ENCODE results near the gene INSR. TPM values are rescaled to one million over a fixed set of nuclear protein-coding genes. Genes with fewer than 3 reads are reported as not detected.

INSR gene
- total and polyA plus RNA-seq, 2 of the 8 experiments (the other 6 are each of a cell fraction or from before 2014, with no cell fraction given): 13.1 to 48.7 TPM

DNA sequence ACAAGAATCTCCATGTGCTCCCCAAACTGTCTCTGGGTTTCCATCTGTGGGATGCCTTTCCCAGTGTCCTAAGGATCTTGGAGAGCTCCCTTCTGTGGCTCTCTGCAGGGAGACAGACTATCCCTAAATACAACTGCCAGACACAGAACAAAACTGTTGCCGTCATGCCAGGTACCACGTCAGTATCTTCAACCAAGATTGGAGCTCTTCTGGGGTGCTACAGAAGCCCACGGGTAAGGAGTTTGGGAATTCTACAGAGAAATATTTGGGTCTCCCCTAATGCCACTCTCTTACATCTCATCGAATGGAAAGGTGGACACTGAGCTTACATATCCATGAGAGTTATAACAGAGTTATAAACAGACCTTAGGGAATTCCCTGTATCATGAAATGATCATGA is 230.9 kb downstream of the INSR start:
- Histone ChIP-seq H3K4me1 (replicated peaks in 1 of 4; ENCODE audit: control insufficient read depth in 3 of 4, insufficient read depth in 4 of 4, low read length in 3 of 4) (no peaks in the 10 kb centered on the region), H4K8ac (ENCODE audit: extremely low read depth, insufficient read depth, low read length) (no peak overlapping the region), H3K23ac (ENCODE audit: insufficient read length) (no peak overlapping the region), H3K27me3 (replicated peaks in 1 of 4; ENCODE audit: control insufficient read depth in 3 of 4, extremely low read depth in 1 of 4, insufficient read depth in 3 of 4, low read length in 3 of 4) (no peaks in the 10 kb centered on the region), H2BK120ac (replicated peaks; ENCODE audit: low read depth, low read length) (no peak overlapping the region), H3K9ac (replicated peaks in 1 of 4; ENCODE audit: extremely low read depth in 1 of 4, low read depth in 3 of 4, low read length in 3 of 4) (no peak overlapping the region), H3K56ac (replicated peaks; ENCODE audit: insufficient read length, low read depth, low read length) (no peak overlapping the region), H3K36me3 (ENCODE audit: control insufficient read depth in 2 of 4, insufficient read depth in 4 of 4, low read length in 3 of 4) (no peaks in the 10 kb centered on the region), H3K18ac (ENCODE audit: extremely low read depth, low read length) (no peak overlapping the region), H4K5ac (ENCODE audit: insufficient read length, low read depth, low read length) (no peak overlapping the region), H4K91ac (replicated peaks; ENCODE audit: insufficient read length, low read length) (no peak overlapping the region), H3K27ac (ENCODE audit: low read depth, low read length) (no peak overlapping the region), H3K4me2 (ENCODE audit: insufficient read depth in 1 of 2, low read depth in 2 of 2, low read length in 2 of 2) (no peak overlapping the region), H2AK5ac (ENCODE audit: low read depth, low read length) (no peak overlapping the region), H2BK15ac (ENCODE audit: low read length) (no peak overlapping the region), H3K23me2 (ENCODE audit: low read depth, low read length) (no peaks in the 10 kb centered on the region), H3K79me2 (ENCODE audit: control insufficient read depth in 1 of 2, insufficient read depth in 2 of 2, low read length in 2 of 2) (no peaks in the 10 kb centered on the region), H3K4ac (replicated peaks; ENCODE audit: insufficient read length, low read depth, low read length) (no peak overlapping the region), H3K79me1 (ENCODE audit: low read depth, low read length) (no peaks in the 10 kb centered on the region), H4K20me1 (replicated peaks in 1 of 2; ENCODE audit: control insufficient read depth in 1 of 2, insufficient read depth in 2 of 2, low read length in 2 of 2) (no peaks in the 10 kb centered on the region), H2BK20ac (ENCODE audit: low read length) (no peak overlapping the region), H2AFZ (ENCODE audit: low read length) (no peak overlapping the region), H3K14ac (ENCODE audit: insufficient read length) (no peak overlapping the region), H3K9me3 (ENCODE audit: insufficient read depth in 2 of 2, low read depth in 1 of 2, low read length in 1 of 2) (peaks cover 6 to 18% of the 10 kb centered on the region in 2 experiments; a peak in 2 of 4 replicates), H3K4me3 (ENCODE audit: extremely low read depth in 1 of 4, insufficient read depth in 2 of 4, low read depth in 3 of 4, low read length in 4 of 4) (no peak overlapping the region), H2BK12ac (ENCODE audit: low read depth, low read length) (no peak overlapping the region), H2BK5ac (ENCODE audit: low read depth, low read length) (no peak overlapping the region)
- POLR2A ChIA-PET (ENCODE audit: partially characterized antibody): no interaction called here
- DNase-seq (ENCODE audit: low read depth in 1 of 2, low spot score in 2 of 2) (no peak), FAIRE-seq (no peak)
- 91% methylated on average over 4 of the region's 4 CpGs; no CpG with 5 or more reads in 1 of the 2 experiments for WGBS, 2 experiments (ENCODE audit: extremely low coverage in 1 of 2, insufficient coverage in 1 of 2, insufficient read length in 1 of 2, insufficient replicate concordance in 2 of 2, low coverage in 1 of 2, low lambda C conversion rate in 2 of 2, missing lambda C conversion rate in 1 of 2)
- CTCF ChIA-PET (ENCODE audit: partially characterized antibody): interaction anchor here (0.6 to 1.3 kb wide), 2 partner anchors 39 to 255 kb away, joined by 3 read pairs; no protein-coding TSS in a partner anchor
- TF ChIP-seq FOSL1 (IDR thresholded peaks at IDR 0.05; ENCODE audit: insufficient read depth, low read depth, low read length) (no peak), SUZ12 (IDR thresholded peaks at IDR 0.05; ENCODE audit: low read length) (no peak), SRF (IDR thresholded peaks at IDR 0.05; ENCODE audit: low read depth, low read length) (no peak), RBBP5 (IDR thresholded peaks at IDR 0.05; ENCODE audit: borderline replicate concordance, low read depth, low read length) (no peak), BACH1 (IDR thresholded peaks at IDR 0.05; ENCODE audit: low read length) (no peak), TBP (IDR thresholded peaks at IDR 0.05; ENCODE audit: low read depth, low read length) (no peak), BRCA1 (IDR thresholded peaks at IDR 0.05; ENCODE audit: low read depth, low read length) (no peak), PHF8 (conservative IDR thresholded peaks at IDR 0.05; ENCODE audit: low read depth, low read length) (no peak)
- TF ChIP-seq, protein P1, sequence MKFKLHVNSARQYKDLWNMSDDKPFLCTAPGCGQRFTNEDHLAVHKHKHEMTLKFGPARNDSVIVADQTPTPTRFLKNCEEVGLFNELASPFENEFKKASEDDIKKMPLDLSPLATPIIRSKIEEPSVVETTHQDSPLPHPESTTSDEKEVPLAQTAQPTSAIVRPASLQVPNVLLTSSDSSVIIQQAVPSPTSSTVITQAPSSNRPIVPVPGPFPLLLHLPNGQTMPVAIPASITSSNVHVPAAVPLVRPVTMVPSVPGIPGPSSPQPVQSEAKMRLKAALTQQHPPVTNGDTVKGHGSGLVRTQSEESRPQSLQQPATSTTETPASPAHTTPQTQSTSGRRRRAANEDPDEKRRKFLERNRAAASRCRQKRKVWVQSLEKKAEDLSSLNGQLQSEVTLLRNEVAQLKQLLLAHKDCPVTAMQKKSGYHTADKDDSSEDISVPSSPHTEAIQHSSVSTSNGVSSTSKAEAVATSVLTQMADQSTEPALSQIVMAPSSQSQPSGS (IDR thresholded peaks at IDR 0.05; ENCODE audit: low read length): no peak
- TF ChIP-seq, protein P2, sequence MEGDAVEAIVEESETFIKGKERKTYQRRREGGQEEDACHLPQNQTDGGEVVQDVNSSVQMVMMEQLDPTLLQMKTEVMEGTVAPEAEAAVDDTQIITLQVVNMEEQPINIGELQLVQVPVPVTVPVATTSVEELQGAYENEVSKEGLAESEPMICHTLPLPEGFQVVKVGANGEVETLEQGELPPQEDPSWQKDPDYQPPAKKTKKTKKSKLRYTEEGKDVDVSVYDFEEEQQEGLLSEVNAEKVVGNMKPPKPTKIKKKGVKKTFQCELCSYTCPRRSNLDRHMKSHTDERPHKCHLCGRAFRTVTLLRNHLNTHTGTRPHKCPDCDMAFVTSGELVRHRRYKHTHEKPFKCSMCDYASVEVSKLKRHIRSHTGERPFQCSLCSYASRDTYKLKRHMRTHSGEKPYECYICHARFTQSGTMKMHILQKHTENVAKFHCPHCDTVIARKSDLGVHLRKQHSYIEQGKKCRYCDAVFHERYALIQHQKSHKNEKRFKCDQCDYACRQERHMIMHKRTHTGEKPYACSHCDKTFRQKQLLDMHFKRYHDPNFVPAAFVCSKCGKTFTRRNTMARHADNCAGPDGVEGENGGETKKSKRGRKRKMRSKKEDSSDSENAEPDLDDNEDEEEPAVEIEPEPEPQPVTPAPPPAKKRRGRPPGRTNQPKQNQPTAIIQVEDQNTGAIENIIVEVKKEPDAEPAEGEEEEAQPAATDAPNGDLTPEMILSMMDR (IDR thresholded peaks at IDR 0.05; ENCODE audit: control extremely low read depth in 1 of 3, insufficient read depth in 1 of 3, low read depth in 1 of 3, low read length in 3 of 3): no peak

Measured in H1 (cell line).